ENCODE data around the gene OSBPL3.
A peak's percentile ranks its signal among the peaks of the same experiment; 100 is the strongest.

The OSBPL3 gene

GRCh38 chr7:24821754-24822054, 158.3 kb downstream of the OSBPL3 start:
- peaks cover 32% of the 10 kb centered on the region for H3K4me1 ChIP-seq

GRCh38 chr7:24821045-24821753, 158.8 kb downstream of the OSBPL3 start:
- H3K36me3 ChIP-seq, result peaks cover 20% of the 10 kb centered on the region
- H3K4me2 ChIP-seq, result peak overlapping the region; percentile 72
- peaks cover 29% of the 10 kb centered on the region for H3K4me1 ChIP-seq
- H4K20me1 ChIP-seq, result no peaks in the 10 kb centered on the region
- no peak for TF ChIP-seq Cebpa-rat (IDR thresholded peaks at IDR 0.05)
- 0 out of 2 replicates have a peak overlapping the region, but pooled peaks have one; percentile 7 for H3K4me3 ChIP-seq
- peak overlapping the region; percentile 28; the same call in 1 of the 2 replicates for H3K27ac ChIP-seq
- H3K9ac ChIP-seq, result no peak overlapping the region; the same call in 1 of the 2 replicates
- no peaks in the 10 kb centered on the region for H3K27me3 ChIP-seq
- no peaks in the 10 kb centered on the region for H3K9me3 ChIP-seq

More at GRCh38 chr7:24821754-24822054, 158.3 kb downstream of the OSBPL3 start:
- peak overlapping the region; percentile 28; the same call in 1 of the 2 replicates for H3K27ac ChIP-seq
- TF ChIP-seq Cebpa-rat (IDR thresholded peaks at IDR 0.05), result no peak
- no peaks in the 10 kb centered on the region for H4K20me1 ChIP-seq
- no peaks in the 10 kb centered on the region for H3K9me3 ChIP-seq
- H3K9ac ChIP-seq, result no peak overlapping the region; the same call in 1 of the 2 replicates
- H3K4me2 ChIP-seq, result peak overlapping the region; percentile 72
- H3K36me3 ChIP-seq, result peaks cover 15% of the 10 kb centered on the region; the same call in 1 of the 2 replicates
- no peak overlapping the region for H3K4me3 ChIP-seq
- H3K27me3 ChIP-seq, result no peaks in the 10 kb centered on the region

GRCh38 chr7:24820730-24821044, 159.3 kb downstream of the OSBPL3 start:
- Histone ChIP-seq H3K9me3 (no peaks in the 10 kb centered on the region), H3K9ac (no peak overlapping the region), H3K27ac (peak overlapping the region; percentile 28; the same call in 1 of the 2 replicates), H3K4me2 (peak overlapping the region; percentile 72), H3K4me3 (0 out of 2 replicates have a peak overlapping the region, but pooled peaks have one; percentile 7), H3K4me1 (peaks cover 29% of the 10 kb centered on the region), H3K36me3 (peaks cover 25% of the 10 kb centered on the region), H3K27me3 (no peaks in the 10 kb centered on the region), H4K20me1 (no peaks in the 10 kb centered on the region)
- TF ChIP-seq Cebpa-rat (IDR thresholded peaks at IDR 0.05), result no peak

- Histone ChIP-seq H3K9me3 (no peaks in the 10 kb centered on the region), H3K4me2 (peak overlapping the region; percentile 72), H3K4me1 (peaks cover 29% of the 10 kb centered on the region), H3K4me3 (no peak overlapping the region), H3K27ac (0 out of 2 replicates have a peak overlapping the region, but pooled peaks have one; percentile 28), H3K36me3 (peaks cover 30% of the 10 kb centered on the region), H4K20me1 (no peaks in the 10 kb centered on the region), H3K27me3 (no peaks in the 10 kb centered on the region), H3K9ac (no peak overlapping the region)
- TF ChIP-seq Cebpa-rat (IDR thresholded peaks at IDR 0.05), result no peak
Observed at GRCh38 chr7:24819916-24820689, 159.9 kb downstream of the OSBPL3 start.

GRCh38 chr7:24817339-24817738, 162.6 kb downstream of the OSBPL3 start:
- Histone ChIP-seq H3K4me1 (peaks cover 29% of the 10 kb centered on the region), H3K27me3 (no peaks in the 10 kb centered on the region), H3K4me2 (no peak overlapping the region)

GRCh38 chr7:24816868-24817267, 163.1 kb downstream of the OSBPL3 start:
- peaks cover 46% of the 10 kb centered on the region for H3K36me3 ChIP-seq
- H3K4me1 ChIP-seq, result peaks cover 28% of the 10 kb centered on the region
- H3K9me3 ChIP-seq, result no peaks in the 10 kb centered on the region
- no peak overlapping the region for H3K4me3 ChIP-seq
- no peak overlapping the region for H3K27ac ChIP-seq
- TF ChIP-seq Cebpa-rat (IDR thresholded peaks at IDR 0.05), result no peak
- no peaks in the 10 kb centered on the region for H4K20me1 ChIP-seq
- H3K4me2 ChIP-seq, result no peak overlapping the region
- H3K9ac ChIP-seq, result no peak overlapping the region
- no peaks in the 10 kb centered on the region for H3K27me3 ChIP-seq

More at GRCh38 chr7:24817339-24817738, 162.6 kb downstream of the OSBPL3 start:
- Histone ChIP-seq H4K20me1 (no peaks in the 10 kb centered on the region), H3K9ac (no peak overlapping the region), H3K4me3 (no peak overlapping the region), H3K27ac (no peak overlapping the region), H3K9me3 (no peaks in the 10 kb centered on the region), H3K36me3 (peaks cover 46% of the 10 kb centered on the region)
- TF ChIP-seq Cebpa-rat (IDR thresholded peaks at IDR 0.05), result no peak

GRCh38 chr7:24812305-24812945, 167.6 kb downstream of the OSBPL3 start:
- peaks cover 70% of the 10 kb centered on the region for H3K36me3 ChIP-seq
- H3K27ac ChIP-seq, result no peak overlapping the region
- no peaks in the 10 kb centered on the region for H4K20me1 ChIP-seq

GRCh38 chr7:24808518-24808917, 171.5 kb downstream of the OSBPL3 start:
- Histone ChIP-seq H3K4me3 (no peak overlapping the region), H3K9ac (no peak overlapping the region), H3K36me3 (peaks cover 52% of the 10 kb centered on the region), H4K20me1 (no peaks in the 10 kb centered on the region), H3K4me1 (no peaks in the 10 kb centered on the region), H3K4me2 (no peak overlapping the region), H3K27me3 (no peaks in the 10 kb centered on the region), H3K9me3 (no peaks in the 10 kb centered on the region), H3K27ac (no peak overlapping the region)
- TF ChIP-seq Cebpa-rat (IDR thresholded peaks at IDR 0.05), result no peak

More at GRCh38 chr7:24812305-24812945, 167.6 kb downstream of the OSBPL3 start:
- H3K4me2 ChIP-seq, result no peak overlapping the region
- no peaks in the 10 kb centered on the region for H3K9me3 ChIP-seq
- H3K27me3 ChIP-seq, result no peaks in the 10 kb centered on the region
- no peak overlapping the region for H3K4me3 ChIP-seq
- H3K9ac ChIP-seq, result no peak overlapping the region
- TF ChIP-seq Cebpa-rat (IDR thresholded peaks at IDR 0.05), result no peak
- H3K4me1 ChIP-seq, result no peaks in the 10 kb centered on the region

GRCh38 chr7:24802300-24802699, 177.7 kb downstream of the OSBPL3 start:
- TF ChIP-seq Cebpa-rat (IDR thresholded peaks at IDR 0.05), result no peak
- Histone ChIP-seq H4K20me1 (no peaks in the 10 kb centered on the region), H3K4me1 (no peaks in the 10 kb centered on the region), H3K9ac (no peak overlapping the region), H3K4me3 (no peak overlapping the region), H3K36me3 (peaks cover 50% of the 10 kb centered on the region), H3K27ac (no peak overlapping the region), H3K27me3 (no peaks in the 10 kb centered on the region), H3K4me2 (no peak overlapping the region), H3K9me3 (no peaks in the 10 kb centered on the region)

Data from BLaER1 (cell line).